Transverse colon (tissue), 3 donors: ENCODE data around the gene SLC27A5.

ENCODE experiments used
- POLR2A ChIP-seq: fragments of 450-650 bp; IDR thresholded peaks from one replicate; pipeline ENCODE4 v1.6.1; 2016; ENCODE audit warnings: antibody characterized with exemption, mild to moderate bottlenecking, moderate library complexity
- TF ChIP-seq, protein P1 (sequence below), 5 experiments: fragments of 200-600 bp in 3 of 5; fragments of 450-650 bp in 2 of 5; sonication (generic) in 3 of 5; IDR thresholded peaks; 1 replicate in 2 of 5; 2 replicates in 3 of 5; pipeline ENCODE4 v1.5.1; 2016 to 2017; ENCODE audit warnings: antibody characterized with exemption in 5 of 5, inconsistent platforms in 3 of 5, mild to moderate bottlenecking in 2 of 5, moderate library complexity in 1 of 5

DNA sequence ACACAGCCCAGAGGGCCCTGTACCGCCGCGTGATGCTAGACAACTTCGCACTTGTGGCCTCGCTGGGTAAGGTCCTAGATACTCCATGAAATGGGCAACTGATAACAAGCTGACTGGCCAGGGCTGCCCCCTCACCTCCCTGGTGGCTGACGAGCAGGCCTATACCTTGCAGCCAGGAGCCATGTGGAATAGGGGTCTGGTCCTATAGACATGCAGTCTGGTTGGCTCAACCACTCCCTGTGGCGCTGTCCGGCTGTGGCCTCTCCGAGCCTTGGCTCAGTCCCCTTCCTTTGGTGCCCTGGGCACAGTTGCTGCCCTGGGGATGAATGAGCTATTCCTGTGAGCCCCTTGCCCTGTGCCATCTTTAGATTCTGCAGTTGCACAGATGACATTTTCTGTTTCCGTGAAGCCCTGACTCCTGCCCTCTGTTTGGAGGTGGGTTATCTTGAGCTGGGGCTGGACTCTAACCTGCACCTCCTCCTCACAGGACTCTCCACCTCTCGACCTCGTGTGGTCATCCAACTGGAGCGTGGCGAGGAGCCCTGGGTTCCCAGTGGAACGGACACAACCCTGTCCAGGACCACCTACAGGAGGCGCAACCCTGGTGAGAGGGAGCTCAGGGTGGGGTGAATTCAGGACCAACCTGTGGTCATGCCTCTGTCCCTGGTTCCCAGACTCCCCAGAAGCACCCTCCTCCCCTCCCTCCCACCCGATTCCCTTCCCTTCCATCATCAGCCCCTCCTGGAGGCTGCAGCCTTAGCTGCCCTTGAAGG is 42.4 kb downstream of the SLC27A5 start:
- no peak for TF ChIP-seq POLR2A
- TF ChIP-seq, protein P1, sequence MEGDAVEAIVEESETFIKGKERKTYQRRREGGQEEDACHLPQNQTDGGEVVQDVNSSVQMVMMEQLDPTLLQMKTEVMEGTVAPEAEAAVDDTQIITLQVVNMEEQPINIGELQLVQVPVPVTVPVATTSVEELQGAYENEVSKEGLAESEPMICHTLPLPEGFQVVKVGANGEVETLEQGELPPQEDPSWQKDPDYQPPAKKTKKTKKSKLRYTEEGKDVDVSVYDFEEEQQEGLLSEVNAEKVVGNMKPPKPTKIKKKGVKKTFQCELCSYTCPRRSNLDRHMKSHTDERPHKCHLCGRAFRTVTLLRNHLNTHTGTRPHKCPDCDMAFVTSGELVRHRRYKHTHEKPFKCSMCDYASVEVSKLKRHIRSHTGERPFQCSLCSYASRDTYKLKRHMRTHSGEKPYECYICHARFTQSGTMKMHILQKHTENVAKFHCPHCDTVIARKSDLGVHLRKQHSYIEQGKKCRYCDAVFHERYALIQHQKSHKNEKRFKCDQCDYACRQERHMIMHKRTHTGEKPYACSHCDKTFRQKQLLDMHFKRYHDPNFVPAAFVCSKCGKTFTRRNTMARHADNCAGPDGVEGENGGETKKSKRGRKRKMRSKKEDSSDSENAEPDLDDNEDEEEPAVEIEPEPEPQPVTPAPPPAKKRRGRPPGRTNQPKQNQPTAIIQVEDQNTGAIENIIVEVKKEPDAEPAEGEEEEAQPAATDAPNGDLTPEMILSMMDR (IDR thresholded peaks at IDR 0.05): no peak
